ENCODE measurements around the gene ERC1. TPM values are rescaled to one million over a fixed set of nuclear protein-coding genes. Genes with fewer than 3 reads are reported as not detected.

The ERC1 gene
- total RNA-seq, 4 donors from 2014 or later = 28.5 to 71.7 (median 38.5) TPM

DNA sequence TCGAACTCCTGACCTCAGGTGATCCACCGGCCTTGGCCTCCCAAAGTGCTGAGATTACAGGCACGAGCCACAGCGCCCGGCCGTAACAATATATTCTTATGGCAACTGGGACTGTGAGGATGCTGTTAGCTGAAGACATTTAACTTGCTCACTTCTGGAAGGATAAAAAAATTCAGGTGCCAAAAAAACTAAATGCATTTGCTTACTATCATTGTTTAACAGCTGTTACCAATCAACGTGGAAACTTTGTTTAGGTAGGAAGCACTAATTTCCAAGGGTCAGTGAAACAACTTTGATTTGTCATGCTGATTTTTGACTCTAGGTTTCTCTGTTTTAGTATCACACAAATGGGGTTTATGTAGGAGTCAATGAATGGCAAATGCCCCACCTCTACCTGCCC, 297.3 kb downstream of the ERC1 start:
- TF ChIP-seq POLR2AphosphoS5 (IDR thresholded peaks at IDR 0.05) (no peak), EP300 (IDR thresholded peaks at IDR 0.05) (no peak), POLR2A (IDR thresholded peaks at IDR 0.05) (no peak), CTCF (IDR thresholded peaks at IDR 0.05) (no peak)
- Histone ChIP-seq H3K4me1 (peaks cover 4% of the 10 kb centered on the region), H3K36me3 (no peaks in the 10 kb centered on the region), H3K4me3 (no peak overlapping the region), H3K27ac (no peak overlapping the region), H3K27me3 (no peaks in the 10 kb centered on the region), H3K9me3 (no peaks in the 10 kb centered on the region)
- DNase-seq (ENCODE audit: low spot score in 2 of 2) = no peak
- 97% methylated on average over 7 of the region's 7 CpGs for WGBS

GRCh38 chr12:1289371-1290155, 298.5 kb downstream of the ERC1 start:
- WGBS = 70% methylated on average over 7 of the region's 7 CpGs
- no peak overlapping the region for H3K27ac ChIP-seq
- no peak for DNase-seq (ENCODE audit: low spot score in 2 of 2)
- H3K27me3 ChIP-seq = no peaks in the 10 kb centered on the region
- no peaks in the 10 kb centered on the region for H3K9me3 ChIP-seq
- H3K4me3 ChIP-seq = no peak overlapping the region
- no peak for TF ChIP-seq EP300 (IDR thresholded peaks at IDR 0.05)
- TF ChIP-seq POLR2A (IDR thresholded peaks at IDR 0.05) = no peak
- TF ChIP-seq POLR2AphosphoS5 (IDR thresholded peaks at IDR 0.05) = no peak
- TF ChIP-seq CTCF (IDR thresholded peaks at IDR 0.05) = no peak
- H3K36me3 ChIP-seq = no peaks in the 10 kb centered on the region
- H3K4me1 ChIP-seq = peaks cover 4% of the 10 kb centered on the region

- H3K27ac ChIP-seq = no peak overlapping the region
- TF ChIP-seq EP300 (IDR thresholded peaks at IDR 0.05) = no peak
- no peak for TF ChIP-seq POLR2A (IDR thresholded peaks at IDR 0.05)
- TF ChIP-seq CTCF (IDR thresholded peaks at IDR 0.05) = no peak
- no peak for TF ChIP-seq POLR2AphosphoS5 (IDR thresholded peaks at IDR 0.05)
- no peak overlapping the region for H3K4me3 ChIP-seq
- H3K4me1 ChIP-seq = peaks cover 4% of the 10 kb centered on the region
- H3K9me3 ChIP-seq = no peaks in the 10 kb centered on the region
- peaks cover 9% of the 10 kb centered on the region for H3K36me3 ChIP-seq
- no peak for DNase-seq (ENCODE audit: low spot score in 2 of 2)
- no peaks in the 10 kb centered on the region for H3K27me3 ChIP-seq
- 89% methylated on average over 3 of the region's 3 CpGs for WGBS
Measured at GRCh38 chr12:1290716-1291115, 299.7 kb downstream of the ERC1 start.

GRCh38 chr12:1291601-1292332, 300.7 kb downstream of the ERC1 start:
- Histone ChIP-seq H3K4me1 (peaks cover 4% of the 10 kb centered on the region), H3K27me3 (no peaks in the 10 kb centered on the region), H3K9me3 (no peaks in the 10 kb centered on the region), H3K4me3 (no peak overlapping the region), H3K36me3 (peaks cover 9% of the 10 kb centered on the region), H3K27ac (no peak overlapping the region)
- no peak for DNase-seq (ENCODE audit: low spot score in 2 of 2)
- TF ChIP-seq POLR2A (IDR thresholded peaks at IDR 0.05) = no peak
- no peak for TF ChIP-seq CTCF (IDR thresholded peaks at IDR 0.05)
- TF ChIP-seq POLR2AphosphoS5 (IDR thresholded peaks at IDR 0.05) = no peak
- no peak for TF ChIP-seq EP300 (IDR thresholded peaks at IDR 0.05)
- WGBS = 59% methylated on average over 8 of the region's 8 CpGs

DNA sequence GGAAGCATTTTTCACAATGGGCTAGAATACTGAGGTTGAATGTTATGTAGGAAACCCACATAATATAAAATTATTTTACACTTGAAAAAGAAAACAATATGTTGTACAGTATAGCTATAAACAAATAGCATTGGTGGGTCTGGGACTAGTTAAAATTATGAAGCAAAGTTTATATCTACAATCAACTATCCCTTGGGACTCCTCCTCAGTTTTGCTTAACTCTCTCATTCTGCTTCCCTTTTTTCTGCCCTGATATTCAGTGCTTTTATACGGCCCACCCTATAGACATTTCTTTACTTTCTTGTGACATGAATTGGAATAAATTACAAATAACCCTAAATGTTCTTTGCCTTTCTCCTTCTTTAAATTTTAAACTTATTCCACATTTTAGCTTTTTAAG, 302.9 kb downstream of the ERC1 start:
- H3K27ac ChIP-seq = no peak overlapping the region
- DNase-seq (ENCODE audit: low spot score in 2 of 2) = no peak
- no peak overlapping the region for H3K4me3 ChIP-seq
- peaks cover 4% of the 10 kb centered on the region for H3K4me1 ChIP-seq
- WGBS = 71% methylated on average over 1 of the region's 1 CpG
- TF ChIP-seq POLR2A (IDR thresholded peaks at IDR 0.05) = no peak
- TF ChIP-seq EP300 (IDR thresholded peaks at IDR 0.05) = no peak
- no peak for TF ChIP-seq CTCF (IDR thresholded peaks at IDR 0.05)
- TF ChIP-seq POLR2AphosphoS5 (IDR thresholded peaks at IDR 0.05) = no peak
- H3K36me3 ChIP-seq = peaks cover 9% of the 10 kb centered on the region
- H3K27me3 ChIP-seq = no peaks in the 10 kb centered on the region
- H3K9me3 ChIP-seq = no peaks in the 10 kb centered on the region

Measured in suprapubic skin (tissue), 4 donors.